H7 (cell line): ENCODE data around the gene EDC3. TPM values are rescaled to one million over a fixed set of nuclear protein-coding genes. Genes with fewer than 3 reads are reported as not detected.
"Not testable (repeated sequence)": the region's sequence is repeated elsewhere in the genome, so short reads cannot be mapped to it uniquely, and the experiment has no call there.

Experiments
- DNase-seq: peaks from one replicate; pipeline ENCODE4 v3.0.0; 2012
- H3K27me3 ChIP-seq: 2 replicates; pipeline ENCODE4 v1.6.0; 2011; ENCODE audit warnings: mild to moderate bottlenecking, low read length; ENCODE audit not compliant: control insufficient read depth, insufficient read depth
- H3K36me3 ChIP-seq: replicated peaks from 2 replicates; pipeline ENCODE4 v1.5.1; 2011; ENCODE audit warnings: low read length; ENCODE audit not compliant: control insufficient read depth, insufficient read depth
- H3K4me3 ChIP-seq: 2 replicates; pipeline ENCODE4 v1.5.1; 2011; ENCODE audit warnings: low read depth, mild to moderate bottlenecking, control low read depth, low read length, moderate library complexity; ENCODE audit not compliant: insufficient read depth
- total RNA-seq: library from RNA; depleted of rRNA; stranded (reverse); fragments of >200 nt; shearing (Covaris generic); gene quantifications from 2 replicates; pipeline ENCODE4 v1.2.3, GENCODE V29; 2014; rRNA removed

The EDC3 gene, protein sequence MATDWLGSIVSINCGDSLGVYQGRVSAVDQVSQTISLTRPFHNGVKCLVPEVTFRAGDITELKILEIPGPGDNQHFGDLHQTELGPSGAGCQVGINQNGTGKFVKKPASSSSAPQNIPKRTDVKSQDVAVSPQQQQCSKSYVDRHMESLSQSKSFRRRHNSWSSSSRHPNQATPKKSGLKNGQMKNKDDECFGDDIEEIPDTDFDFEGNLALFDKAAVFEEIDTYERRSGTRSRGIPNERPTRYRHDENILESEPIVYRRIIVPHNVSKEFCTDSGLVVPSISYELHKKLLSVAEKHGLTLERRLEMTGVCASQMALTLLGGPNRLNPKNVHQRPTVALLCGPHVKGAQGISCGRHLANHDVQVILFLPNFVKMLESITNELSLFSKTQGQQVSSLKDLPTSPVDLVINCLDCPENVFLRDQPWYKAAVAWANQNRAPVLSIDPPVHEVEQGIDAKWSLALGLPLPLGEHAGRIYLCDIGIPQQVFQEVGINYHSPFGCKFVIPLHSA
- 9.4 and 9.7 TPM in 2 replicates for total RNA-seq

DNA sequence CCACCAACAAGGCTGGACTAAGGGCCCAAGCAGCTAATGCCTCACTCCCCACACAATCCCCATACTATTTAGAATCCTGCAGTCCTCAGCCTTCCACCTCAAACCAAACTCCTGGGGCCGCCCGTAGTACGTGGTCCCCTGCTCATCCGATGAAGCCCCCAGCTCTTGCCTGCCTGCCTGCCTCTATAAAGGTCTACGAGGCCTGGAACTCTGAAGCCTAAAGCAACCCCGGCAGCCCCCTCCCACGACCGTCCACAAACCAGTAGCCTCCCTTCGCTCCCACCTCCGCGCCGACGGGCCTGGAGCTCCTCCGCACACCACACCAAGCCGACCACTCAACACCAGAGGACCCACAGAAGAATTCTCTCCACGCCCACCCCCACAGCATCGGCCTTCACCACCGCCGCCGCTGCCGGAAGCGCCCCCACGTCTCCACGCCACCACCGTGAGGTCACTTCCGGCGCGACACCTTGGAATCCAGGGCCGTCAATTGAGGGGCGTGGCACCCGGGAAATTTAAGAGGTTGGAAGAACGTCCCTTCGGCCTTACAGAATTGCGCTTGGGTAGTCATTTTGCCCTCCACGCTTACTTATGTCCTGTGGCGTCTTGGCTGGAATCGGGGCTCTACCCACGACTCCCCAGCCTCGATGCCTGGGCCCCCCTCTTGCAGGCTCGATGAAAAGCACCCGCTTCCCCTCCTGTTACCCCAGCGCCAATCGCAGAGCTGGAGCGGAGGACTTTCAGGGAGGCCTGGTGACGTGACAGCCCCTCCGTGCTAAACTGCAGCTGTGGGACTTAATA lies at the start of gene EDC3:
EDC3 (minus strand) TSS at position 428 of the 801 bp plus-strand sequence. CDS start 20,900 bp downstream, outside the sequence.
- DNase-seq, result peak; percentile 89
- Histone ChIP-seq H3K36me3 (no peaks in the 10 kb centered on the region), H3K4me3 (peak within 1 kb of the TSS; percentile 95), H3K27me3 (no peaks in the 10 kb centered on the region; the same call in 1 of the 2 replicates)

- no peaks in the 10 kb centered on the region for H3K36me3 ChIP-seq
- no peak for DNase-seq
- H3K4me3 ChIP-seq, result no peak overlapping the region
- no peaks in the 10 kb centered on the region for H3K27me3 ChIP-seq
These were observed 46.6 kb upstream of the EDC3 start for GRCh38 chr15:74742422-74742821.

DNA sequence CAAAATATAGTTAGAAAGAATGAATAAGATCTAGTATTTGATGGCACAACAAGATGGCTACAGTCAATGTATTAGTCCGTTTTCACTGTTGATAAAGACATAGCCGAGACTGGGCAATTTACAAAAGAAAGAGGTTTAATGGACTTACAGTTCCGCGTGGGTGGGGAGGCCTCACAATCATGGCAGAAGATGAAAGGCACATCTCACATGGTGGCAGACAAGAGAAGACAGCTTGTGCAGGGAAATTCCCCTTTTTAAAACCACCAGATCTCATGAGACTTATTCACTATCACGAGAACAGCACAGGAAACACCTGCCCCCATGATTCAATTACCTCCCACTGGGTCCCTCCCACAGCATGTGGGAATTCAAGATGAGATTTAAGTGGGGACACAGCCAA lies 42.4 kb upstream of the EDC3 start:
- H3K27me3 ChIP-seq, DNase-seq: not testable (repeated sequence)

DNA sequence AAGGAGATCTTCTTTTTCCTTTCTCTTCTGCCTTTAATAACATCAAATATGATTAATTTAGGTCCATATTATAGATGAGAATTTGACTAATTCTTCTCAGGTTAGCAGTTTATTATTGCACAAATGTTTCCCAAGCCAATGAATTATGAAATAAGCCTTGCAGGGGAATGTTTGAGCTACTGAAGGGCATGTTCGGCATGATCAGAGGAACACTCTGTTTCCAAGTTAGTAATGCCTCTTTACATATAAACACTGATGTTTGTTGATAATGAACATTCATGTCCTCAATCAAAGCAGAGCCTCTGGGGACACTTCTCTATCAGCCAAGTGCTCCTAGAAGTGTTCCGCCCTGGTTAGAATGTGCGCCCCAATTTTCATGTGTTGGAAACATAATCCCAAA lies 39.5 kb upstream of the EDC3 start:
- Histone ChIP-seq H3K36me3 (no peaks in the 10 kb centered on the region), H3K4me3 (no peak overlapping the region), H3K27me3 (peaks cover 2% of the 10 kb centered on the region; the same call in 1 of the 2 replicates)
- no peak for DNase-seq

More for the DNA sequence above, 42.4 kb upstream of the EDC3 start:
- not testable (repeated sequence) for H3K4me3 ChIP-seq, H3K36me3 ChIP-seq

DNA sequence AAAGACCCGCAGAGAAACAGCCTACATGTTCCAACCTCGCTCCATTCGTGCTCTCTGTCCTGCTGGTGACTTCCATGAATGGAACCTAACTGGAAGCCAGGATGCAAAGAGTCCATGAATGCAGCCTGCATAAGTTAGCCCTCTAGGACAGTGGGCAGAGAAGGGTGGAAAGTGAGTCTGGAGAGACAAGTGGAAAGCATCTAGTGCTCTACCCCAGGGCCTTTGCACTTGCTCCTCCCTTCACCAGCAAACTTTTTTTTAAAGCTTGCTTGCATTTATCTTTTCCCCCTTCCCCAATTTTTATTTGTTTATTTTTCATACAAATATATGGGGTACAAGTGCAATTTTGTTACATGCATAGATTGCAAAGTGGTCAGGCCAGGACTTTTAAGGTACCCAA lies 37.4 kb upstream of the EDC3 start:
- Histone ChIP-seq H3K4me3 (no peak overlapping the region), H3K27me3 (peaks cover 2% of the 10 kb centered on the region; the same call in 1 of the 2 replicates), H3K36me3 (no peaks in the 10 kb centered on the region)
- DNase-seq, result no peak

DNA sequence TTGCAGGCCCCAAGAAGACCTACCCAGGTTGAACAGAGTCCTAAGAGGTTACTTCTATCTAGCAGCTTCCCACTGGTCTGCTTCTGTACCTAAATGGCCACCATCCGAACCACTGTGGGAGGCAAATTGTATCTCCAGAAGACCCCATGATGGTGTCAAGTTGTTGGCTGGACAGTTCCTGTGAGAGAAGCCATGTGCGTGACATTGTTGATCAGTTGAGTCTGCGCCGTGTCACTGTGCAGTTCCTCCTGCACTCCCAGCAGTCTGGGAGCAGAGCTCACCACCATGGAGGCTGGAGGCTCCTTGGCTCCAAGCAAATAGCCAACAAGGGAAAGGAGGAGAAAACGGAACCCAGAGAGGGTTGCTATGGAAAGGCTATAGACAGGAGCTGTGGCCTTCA lies 37.0 kb upstream of the EDC3 start:
- Histone ChIP-seq H3K36me3 (no peaks in the 10 kb centered on the region), H3K27me3 (peaks cover 4% of the 10 kb centered on the region), H3K4me3 (no peak overlapping the region)
- DNase-seq, result no peak

- H3K36me3 ChIP-seq, result no peaks in the 10 kb centered on the region
- no peak for DNase-seq
- peaks cover 24% of the 10 kb centered on the region for H3K27me3 ChIP-seq
- no peak overlapping the region for H3K4me3 ChIP-seq
These were observed 34.9 kb upstream of the EDC3 start for GRCh38 chr15:74730619-74731316.

- not testable (repeated sequence) for H3K36me3 ChIP-seq, DNase-seq, H3K4me3 ChIP-seq
- H3K27me3 ChIP-seq, result peaks cover 32% of the 10 kb centered on the region
These were observed 33.5 kb upstream of the EDC3 start for GRCh38 chr15:74729372-74729771.

- not testable (repeated sequence) for H3K4me3 ChIP-seq, H3K36me3 ChIP-seq, DNase-seq
- peaks cover 32% of the 10 kb centered on the region for H3K27me3 ChIP-seq
These were observed 32.9 kb upstream of the EDC3 start for GRCh38 chr15:74728699-74729098.

GRCh38 chr15:74727727-74728126 lies 31.9 kb upstream of the EDC3 start:
- no peaks in the 10 kb centered on the region for H3K36me3 ChIP-seq
- DNase-seq, result no peak
- peaks cover 32% of the 10 kb centered on the region for H3K27me3 ChIP-seq
- H3K4me3 ChIP-seq, result no peak overlapping the region

DNA sequence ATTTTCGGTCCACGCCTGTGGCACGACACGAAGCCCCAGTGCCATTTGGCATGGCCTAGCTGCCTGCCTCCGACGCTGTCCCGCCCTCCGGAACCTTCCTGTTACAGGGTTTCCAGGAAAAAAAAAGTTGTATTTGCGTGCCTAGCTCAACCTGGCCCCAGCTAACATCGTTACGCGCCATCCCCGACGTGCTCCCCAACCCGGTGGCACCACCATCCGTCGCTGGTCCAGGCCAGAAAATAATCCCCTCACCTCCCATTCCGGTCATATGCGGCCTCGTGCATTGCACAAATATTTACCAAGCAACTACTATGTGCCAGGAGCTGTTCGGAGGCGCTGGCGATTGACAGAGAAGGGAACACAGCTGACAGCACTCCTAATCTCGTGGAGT lies 30.9 kb upstream of the EDC3 start:
- peak overlapping the region; percentile 61 for H3K4me3 ChIP-seq
- H3K27me3 ChIP-seq, result peaks cover 30% of the 10 kb centered on the region
- H3K36me3 ChIP-seq, result no peaks in the 10 kb centered on the region
- DNase-seq, result no peak

DNA sequence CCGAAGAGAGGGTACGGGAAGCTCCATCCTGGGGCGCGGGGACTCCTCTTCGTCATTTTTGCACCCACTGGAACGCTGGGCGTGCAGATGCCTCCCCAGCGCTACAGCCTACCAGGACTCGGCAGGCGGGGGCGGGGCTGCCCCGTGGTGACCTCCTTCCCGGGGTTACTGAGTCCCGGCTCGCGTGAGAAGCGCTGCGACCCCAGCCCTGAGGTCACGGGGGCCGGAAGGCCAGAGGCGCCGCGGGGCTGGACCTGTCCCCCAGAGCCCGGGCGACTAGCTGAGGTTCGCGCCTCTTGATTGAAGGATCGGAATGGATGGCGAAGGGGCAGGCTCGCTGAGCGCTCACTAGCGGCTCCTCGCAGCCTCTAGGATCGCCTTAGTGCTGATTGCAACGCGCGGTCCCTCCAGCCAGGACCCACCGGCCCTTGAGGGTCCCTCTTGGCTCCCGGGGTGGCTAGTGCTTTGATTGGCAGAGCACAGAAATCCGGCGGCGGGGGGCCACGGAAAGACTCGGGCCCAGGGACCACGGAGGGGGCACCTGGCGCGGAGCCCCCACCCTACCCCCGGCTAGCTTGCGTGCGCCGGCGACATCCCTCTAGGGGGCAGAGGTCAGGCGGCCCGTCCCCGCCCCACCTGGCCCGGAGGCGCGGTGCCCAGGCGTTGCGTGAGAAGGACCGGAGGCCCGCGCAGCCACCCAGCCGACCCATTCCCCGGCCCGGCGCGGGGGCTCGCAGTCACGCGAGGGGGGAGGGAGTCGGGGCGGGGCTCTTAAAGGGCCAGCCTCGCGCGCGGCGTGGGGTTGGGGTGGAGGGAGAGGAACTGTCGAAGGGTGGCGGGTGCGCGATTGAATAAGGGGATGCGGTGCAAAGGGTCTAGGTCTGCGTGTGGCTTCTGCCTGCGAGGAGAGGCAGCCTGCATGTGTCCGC lies 30.3 kb upstream of the EDC3 start:
- peak overlapping the region; percentile 61 for H3K4me3 ChIP-seq
- H3K36me3 ChIP-seq, result no peaks in the 10 kb centered on the region
- peaks cover 30% of the 10 kb centered on the region for H3K27me3 ChIP-seq
- DNase-seq, result peak; percentile 90

- H3K36me3 ChIP-seq, result no peaks in the 10 kb centered on the region
- peaks cover 30% of the 10 kb centered on the region for H3K27me3 ChIP-seq
- peak within 1 kb of the TSS; percentile 61 for H3K4me3 ChIP-seq
- peak; percentile 75 for DNase-seq
These were observed 29.5 kb upstream of the EDC3 start, which contains the start of gene CYP1A1 for GRCh38 chr15:74725225-74725774. Gene CYP1A1 (minus strand): TSS chr15:74725528. CDS start chr15:74723097, 2,431 bp downstream.
